ENCODE measurements around the gene STRIP2. TPM values are rescaled to one million over a fixed set of nuclear protein-coding genes. Genes with fewer than 3 reads are reported as not detected.

Gene STRIP2
- total and polyA plus RNA-seq, 2 of the 13 experiments (the other 11 are each of a cell fraction or from before 2014, with no cell fraction given): 3.9 to 8.2 TPM

GRCh38 chr7:129502708-129503685 is 68.8 kb downstream of the STRIP2 start:
- no peaks in the 10 kb centered on the region for H3K36me3 ChIP-seq (replicated peaks in 1 of 2; ENCODE audit: control insufficient read depth in 1 of 2, insufficient read depth in 2 of 2, low read length in 2 of 2)
- intact Hi-C loops (cut with micrococcal nuclease; ENCODE audit: unreplicated experiment) (no loop called here), in situ Hi-C loops (cut with HindIII; ENCODE audit: extremely low pct_ligation_motif_present, low pct_unique_long_range_greater_than_20kb) (no loop called here)
- no TSS peak for BruUV-seq (replicated peaks)
- no peak overlapping the region for H3K9ac ChIP-seq (ENCODE audit: insufficient read depth, low read depth, low read length)
- FAIRE-seq: no peak
- CTCF ChIA-PET (ENCODE audit: low intra/inter-chr PET ratio, low total read pairs): no interaction called here
- H3K4me1 ChIP-seq (ENCODE audit: insufficient read depth, low read length): peaks cover 16% of the 10 kb centered on the region
- no peaks in the 10 kb centered on the region for H3K9me3 ChIP-seq (ENCODE audit: low read length)
- H3K4me3 ChIP-seq (replicated peaks in 1 of 3; ENCODE audit: insufficient read depth in 1 of 3, low read depth in 2 of 3, low read length in 3 of 3): peak overlapping the region; percentile 51 to 70 (median 55); a peak in 5 of 6 replicates
- peaks cover 2 to 36% of the 10 kb centered on the region in 2 experiments; a peak in 4 of 5 replicates for H3K27me3 ChIP-seq (ENCODE audit: control insufficient read depth in 1 of 2, insufficient read depth in 2 of 2, low read length in 2 of 2)
- WGBS (ENCODE audit: low lambda C conversion rate): 24% methylated on average over 26 of the region's 58 CpGs
- DNase-seq (ENCODE audit: low spot score): no peak
- no peaks in the 10 kb centered on the region for H3K79me2 ChIP-seq (ENCODE audit: insufficient read depth, low read length)
- POLR2A ChIA-PET: no interaction called here
- ATAC-seq: peak; percentile 50
- peak overlapping the region; percentile 77 for H3K4me2 ChIP-seq (ENCODE audit: low read depth, low read length)
- H2AFZ ChIP-seq (ENCODE audit: low read length): no peak overlapping the region
- no peaks in the 10 kb centered on the region for H4K20me1 ChIP-seq (ENCODE audit: insufficient read depth, low read length)
- no peak overlapping the region for H3K27ac ChIP-seq (ENCODE audit: extremely low read length, insufficient read depth, low read length)
- TF ChIP-seq KLF12 (CRISPR knock-in tag; IDR thresholded peaks at IDR 0.05; ENCODE audit: borderline replicate concordance): no peak
- 0 out of 2 replicates have a peak, but pooled peaks have one; percentile 10 for TF ChIP-seq ZNF616 (CRISPR knock-in tag; IDR thresholded peaks at IDR 0.05; ENCODE audit: low read depth)
- TF ChIP-seq HNRNPL (IDR thresholded peaks at IDR 0.05; ENCODE audit: low read depth, low read length): 0 out of 2 replicates have a peak, but pooled peaks have one; percentile 62
- TF ChIP-seq, protein P1, sequence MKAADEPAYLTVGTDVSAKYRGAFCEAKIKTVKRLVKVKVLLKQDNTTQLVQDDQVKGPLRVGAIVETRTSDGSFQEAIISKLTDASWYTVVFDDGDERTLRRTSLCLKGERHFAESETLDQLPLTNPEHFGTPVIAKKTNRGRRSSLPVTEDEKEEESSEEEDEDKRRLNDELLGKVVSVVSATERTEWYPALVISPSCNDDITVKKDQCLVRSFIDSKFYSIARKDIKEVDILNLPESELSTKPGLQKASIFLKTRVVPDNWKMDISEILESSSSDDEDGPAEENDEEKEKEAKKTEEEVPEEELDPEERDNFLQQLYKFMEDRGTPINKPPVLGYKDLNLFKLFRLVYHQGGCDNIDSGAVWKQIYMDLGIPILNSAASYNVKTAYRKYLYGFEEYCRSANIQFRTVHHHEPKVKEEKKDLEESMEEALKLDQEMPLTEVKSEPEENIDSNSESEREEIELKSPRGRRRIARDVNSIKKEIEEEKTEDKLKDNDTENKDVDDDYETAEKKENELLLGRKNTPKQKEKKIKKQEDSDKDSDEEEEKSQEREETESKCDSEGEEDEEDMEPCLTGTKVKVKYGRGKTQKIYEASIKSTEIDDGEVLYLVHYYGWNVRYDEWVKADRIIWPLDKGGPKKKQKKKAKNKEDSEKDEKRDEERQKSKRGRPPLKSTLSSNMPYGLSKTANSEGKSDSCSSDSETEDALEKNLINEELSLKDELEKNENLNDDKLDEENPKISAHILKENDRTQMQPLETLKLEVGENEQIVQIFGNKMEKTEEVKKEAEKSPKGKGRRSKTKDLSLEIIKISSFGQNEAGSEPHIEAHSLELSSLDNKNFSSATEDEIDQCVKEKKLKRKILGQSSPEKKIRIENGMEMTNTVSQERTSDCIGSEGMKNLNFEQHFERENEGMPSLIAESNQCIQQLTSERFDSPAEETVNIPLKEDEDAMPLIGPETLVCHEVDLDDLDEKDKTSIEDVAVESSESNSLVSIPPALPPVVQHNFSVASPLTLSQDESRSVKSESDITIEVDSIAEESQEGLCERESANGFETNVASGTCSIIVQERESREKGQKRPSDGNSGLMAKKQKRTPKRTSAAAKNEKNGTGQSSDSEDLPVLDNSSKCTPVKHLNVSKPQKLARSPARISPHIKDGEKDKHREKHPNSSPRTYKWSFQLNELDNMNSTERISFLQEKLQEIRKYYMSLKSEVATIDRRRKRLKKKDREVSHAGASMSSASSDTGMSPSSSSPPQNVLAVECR (CRISPR knock-in tag; IDR thresholded peaks at IDR 0.05; ENCODE audit: borderline replicate concordance): 0 out of 2 replicates have a peak, but pooled peaks have one; percentile 1
- TF ChIP-seq PHF21A (CRISPR knock-in tag; IDR thresholded peaks at IDR 0.05): no peak
- peak; percentile 36; the same call in 1 of the 2 replicates for TF ChIP-seq CAMTA2 (CRISPR knock-in tag; IDR thresholded peaks at IDR 0.05; ENCODE audit: borderline replicate concordance)
- TF ChIP-seq MLX (CRISPR knock-in tag; IDR thresholded peaks at IDR 0.05): no peak
- TF ChIP-seq ZNF605 (CRISPR knock-in tag; IDR thresholded peaks at IDR 0.05): no peak
- no peak for TF ChIP-seq ZNF615 (CRISPR knock-in tag; IDR thresholded peaks at IDR 0.05; ENCODE audit: borderline replicate concordance)
- TF ChIP-seq TEF (CRISPR knock-in tag; IDR thresholded peaks at IDR 0.05): no peak
- TF ChIP-seq ZNF367 (CRISPR knock-in tag; IDR thresholded peaks at IDR 0.05; ENCODE audit: borderline replicate concordance): no peak
- TF ChIP-seq SRSF9 (IDR thresholded peaks at IDR 0.05; ENCODE audit: borderline replicate concordance, insufficient read depth, low read depth, low read length, poor library complexity, severe bottlenecking): no peak
- TF ChIP-seq ZNF775 (CRISPR knock-in tag; IDR thresholded peaks at IDR 0.05; ENCODE audit: borderline replicate concordance): no peak
- TF ChIP-seq, protein P2, sequence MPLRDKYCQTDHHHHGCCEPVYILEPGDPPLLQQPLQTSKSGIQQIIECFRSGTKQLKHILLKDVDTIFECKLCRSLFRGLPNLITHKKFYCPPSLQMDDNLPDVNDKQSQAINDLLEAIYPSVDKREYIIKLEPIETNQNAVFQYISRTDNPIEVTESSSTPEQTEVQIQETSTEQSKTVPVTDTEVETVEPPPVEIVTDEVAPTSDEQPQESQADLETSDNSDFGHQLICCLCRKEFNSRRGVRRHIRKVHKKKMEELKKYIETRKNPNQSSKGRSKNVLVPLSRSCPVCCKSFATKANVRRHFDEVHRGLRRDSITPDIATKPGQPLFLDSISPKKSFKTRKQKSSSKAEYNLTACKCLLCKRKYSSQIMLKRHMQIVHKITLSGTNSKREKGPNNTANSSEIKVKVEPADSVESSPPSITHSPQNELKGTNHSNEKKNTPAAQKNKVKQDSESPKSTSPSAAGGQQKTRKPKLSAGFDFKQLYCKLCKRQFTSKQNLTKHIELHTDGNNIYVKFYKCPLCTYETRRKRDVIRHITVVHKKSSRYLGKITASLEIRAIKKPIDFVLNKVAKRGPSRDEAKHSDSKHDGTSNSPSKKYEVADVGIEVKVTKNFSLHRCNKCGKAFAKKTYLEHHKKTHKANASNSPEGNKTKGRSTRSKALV (CRISPR knock-in tag; IDR thresholded peaks at IDR 0.05): 0 out of 2 replicates have a peak, but pooled peaks have one; percentile 73
- 0 out of 2 replicates have a peak, but pooled peaks have one; percentile 11 for TF ChIP-seq ZNF777 (CRISPR knock-in tag; IDR thresholded peaks at IDR 0.05)
